ENCODE measurements around the gene HAUS7.
"Not testable (repeated sequence)": the region's sequence is repeated elsewhere in the genome, so short reads cannot be mapped to it uniquely, and the experiment has no call there.

HAUS7 gene

DNA sequence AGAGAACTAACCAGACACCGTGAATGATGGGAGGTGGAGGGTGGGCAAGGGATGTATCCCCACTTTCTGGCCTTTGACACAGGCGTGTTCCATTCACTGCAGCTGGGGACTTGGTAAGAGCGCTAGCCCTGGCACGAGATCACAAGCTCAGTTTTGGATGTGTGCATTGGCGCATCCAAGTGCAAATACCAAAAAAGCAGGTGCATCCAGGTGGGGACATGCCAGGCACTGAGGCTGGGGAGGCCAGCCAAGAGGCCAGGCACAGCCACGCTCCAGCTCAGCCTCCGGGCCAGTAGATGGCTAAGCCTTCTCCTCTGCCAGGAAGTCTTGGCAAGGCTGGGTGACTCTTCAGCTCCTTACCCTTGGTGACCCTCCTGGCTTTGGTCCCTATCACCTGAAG lies 63.5 kb downstream of the HAUS7 start:
- no peak for DNase-seq

DNA sequence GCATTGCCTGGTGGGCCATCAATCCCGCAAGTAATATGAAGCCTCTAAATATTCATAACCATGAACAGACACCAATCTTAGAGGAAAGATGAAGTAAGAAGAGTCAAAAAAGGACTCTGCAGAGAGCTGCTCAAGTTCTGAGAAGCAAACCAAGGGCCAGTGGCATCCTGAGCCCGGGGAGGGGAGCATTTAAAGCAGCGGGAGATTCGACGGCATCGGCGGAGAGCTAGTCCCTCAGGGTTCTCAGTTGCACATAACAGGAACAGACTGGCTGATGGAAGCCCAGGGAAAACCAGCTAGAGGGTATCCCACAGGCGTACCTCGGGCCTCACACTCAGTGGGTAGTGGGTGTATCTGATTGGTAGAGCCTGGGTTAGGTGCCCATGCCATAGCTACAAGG lies 64.4 kb downstream of the HAUS7 start:
- DNase-seq = no peak

DNA sequence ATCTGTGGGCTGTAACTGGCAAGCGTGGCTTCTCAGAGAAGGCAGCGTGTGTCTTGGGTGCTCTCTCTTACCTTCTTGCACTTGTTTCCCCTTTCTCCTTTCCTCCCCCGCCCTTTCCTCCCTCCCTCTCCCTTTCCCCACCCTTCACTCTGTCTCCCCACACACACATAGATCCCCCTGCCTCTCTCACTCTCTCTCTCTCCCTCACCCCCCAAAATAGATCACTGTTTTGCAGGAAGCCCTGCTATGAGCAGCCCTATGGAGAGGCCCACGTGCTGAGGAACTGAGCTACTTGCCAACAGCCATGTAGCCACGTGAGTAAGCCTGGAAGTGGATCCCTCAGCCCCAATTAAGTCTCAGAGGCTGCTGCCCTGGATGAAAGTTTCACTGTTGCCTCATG lies 65.0 kb downstream of the HAUS7 start:
- DNase-seq = no peak

DNA sequence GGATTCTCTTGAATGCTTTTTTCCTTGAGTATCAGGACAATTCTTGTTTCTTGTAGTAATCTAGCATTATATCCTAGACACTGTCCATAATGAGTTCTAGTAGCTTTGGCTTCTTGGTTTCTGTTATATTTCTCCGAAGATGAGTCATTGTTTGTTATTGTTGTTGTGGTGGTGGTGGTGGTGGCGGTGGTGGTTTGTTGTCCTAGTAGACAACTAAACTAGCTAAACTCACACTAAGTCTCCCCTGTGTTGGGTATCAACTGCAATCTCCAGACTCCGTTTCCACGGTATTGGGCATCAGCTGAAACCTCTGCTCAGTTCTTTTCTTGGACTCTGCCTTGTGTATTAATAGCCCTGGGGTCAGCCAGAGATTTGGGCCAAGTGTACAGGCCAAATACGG lies 66.0 kb downstream of the HAUS7 start:
- DNase-seq = not testable (repeated sequence)

DNA sequence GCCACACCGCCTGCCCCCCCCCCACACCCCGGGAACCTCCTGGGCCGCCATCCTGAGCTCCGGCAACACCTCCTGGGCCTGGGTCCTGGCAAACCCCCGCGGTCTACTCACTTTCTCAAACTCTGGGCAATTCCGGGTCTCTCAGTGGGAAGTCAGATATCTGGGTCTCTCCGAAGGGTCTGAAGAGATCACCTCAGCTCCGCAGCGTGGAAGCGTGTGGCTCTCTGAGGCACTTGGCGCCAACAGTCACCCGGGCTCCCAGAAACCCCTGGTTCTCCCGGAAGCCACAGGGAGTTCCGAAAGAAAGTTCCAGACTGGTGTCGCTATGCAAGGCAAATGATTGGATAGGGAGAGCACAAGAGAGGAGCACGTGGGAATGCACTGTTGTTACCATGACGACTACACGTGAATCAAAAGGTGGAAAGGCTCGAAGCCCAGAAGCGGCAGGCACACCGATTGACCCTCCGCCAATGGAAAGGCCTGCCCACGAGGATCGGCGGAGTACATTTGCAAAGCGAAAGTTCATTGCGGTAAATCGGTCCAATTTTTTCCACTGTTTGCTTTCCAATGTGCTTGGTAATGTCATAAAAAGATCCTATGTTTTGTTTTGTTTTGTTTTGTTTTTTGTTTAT lies 69.1 kb downstream of the HAUS7 start, which contains the start of gene PNMA6E:
PNMA6E (minus strand) TSS at position 218 of the 632 bp plus-strand sequence. CDS start 2,501 bp downstream, outside the sequence.
- DNase-seq = no peak

DNA sequence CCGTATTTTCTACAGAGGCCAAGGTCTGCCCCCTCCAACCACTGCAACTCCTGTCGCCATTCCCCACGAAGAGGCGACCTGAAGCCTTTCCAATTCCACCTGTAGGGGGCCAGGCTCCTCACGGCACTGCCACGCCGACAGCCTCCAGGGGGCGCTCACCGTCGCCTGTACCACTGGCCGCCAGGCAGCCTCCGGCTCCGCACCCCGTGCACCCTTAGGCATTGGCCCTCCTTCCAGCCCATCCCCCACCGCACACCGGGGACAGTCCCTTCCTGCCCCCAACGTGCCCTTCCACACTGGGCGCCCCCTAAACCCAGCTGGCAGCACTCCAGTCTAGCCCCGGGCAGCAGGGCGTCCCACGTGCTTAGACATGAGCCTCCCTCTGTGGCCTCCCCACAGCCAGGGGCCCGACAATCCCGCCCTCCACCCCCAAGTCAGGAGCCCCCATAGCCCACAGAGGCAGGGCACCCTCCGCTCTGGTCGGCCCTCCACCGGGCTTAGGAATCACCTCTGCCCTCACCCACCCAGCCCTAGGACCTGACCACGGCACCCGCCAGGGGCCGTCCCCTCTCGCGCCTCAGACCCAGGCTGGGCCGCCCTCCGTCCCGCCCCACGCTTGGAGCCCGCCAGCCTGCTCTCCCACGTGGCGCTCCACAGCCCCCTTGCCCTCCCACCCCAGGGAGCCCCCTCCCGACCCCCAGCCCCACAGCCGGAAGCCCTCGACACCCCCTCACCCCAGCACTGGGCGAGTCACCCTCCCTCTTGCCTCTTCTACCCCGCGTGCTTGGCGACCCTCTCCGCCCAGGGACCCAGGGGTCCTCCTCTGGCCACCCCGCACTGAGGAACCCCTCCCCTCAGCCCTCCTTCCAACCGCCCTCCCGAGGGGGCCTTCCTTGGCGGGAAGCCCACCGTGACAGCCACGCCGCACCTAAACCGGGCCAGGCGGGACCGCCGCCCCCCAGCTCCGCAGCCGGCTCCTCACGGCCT lies 69.9 kb downstream of the HAUS7 start:
- no peak for DNase-seq

DNA sequence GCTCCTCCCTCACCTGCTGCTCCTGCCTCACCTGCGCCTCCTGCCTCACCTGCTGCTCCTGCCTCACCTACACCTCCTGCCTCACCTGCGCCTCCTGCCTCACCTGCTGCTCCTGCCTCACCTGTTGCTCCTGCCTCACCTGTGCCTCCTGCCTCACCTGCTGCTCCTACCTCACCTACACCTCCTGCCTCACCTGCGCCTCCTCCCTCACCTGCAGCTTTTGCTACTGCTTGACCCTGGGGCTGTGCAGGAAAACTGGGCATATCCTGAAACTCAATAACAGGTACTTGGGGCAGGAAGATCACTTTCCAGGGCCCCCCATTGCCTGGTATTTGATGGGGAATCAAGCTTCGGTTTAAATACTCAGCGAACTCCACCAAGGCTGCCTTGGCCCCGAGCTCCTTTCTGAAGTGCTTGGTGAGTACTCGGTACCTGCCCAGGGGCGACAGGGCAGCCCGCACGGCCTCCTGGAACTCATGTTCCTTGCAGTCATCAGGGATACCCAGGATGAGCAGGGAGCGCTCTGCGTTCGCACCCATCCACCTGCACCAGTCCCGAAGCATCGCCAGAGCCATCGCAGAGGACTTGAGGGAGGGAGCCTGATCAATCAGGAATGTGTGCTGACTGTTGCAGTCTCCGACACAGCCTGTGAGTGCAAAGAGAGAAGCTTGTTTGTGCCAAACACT lies 72.0 kb downstream of the HAUS7 start:
- DNase-seq = no peak

Measured in NCI-H345 (cell line).